Fibroblast of lung (primary cell): Measurements from ENCODE around the gene AKNA.

Experiments
- CTCF ChIP-seq, 2 donors: IDR thresholded peaks in 1 of 2; conservative IDR thresholded peaks in 1 of 2; 1 replicate in 1 of 2; 2 replicates in 1 of 2; pipeline ENCODE4 v1.5.1; 2011 to 2012; ENCODE audit warnings: low read length in 2 of 2, control low read depth in 1 of 2, inconsistent platforms in 1 of 2, low read depth in 1 of 2, mild to moderate bottlenecking in 1 of 2
- EZH2 ChIP-seq: IDR thresholded peaks from 2 replicates; pipeline ENCODE4 v1.5.1; 2012; ENCODE audit warnings: low read length, control low read depth, mild to moderate bottlenecking; ENCODE audit errors: missing control alignments

DNA sequence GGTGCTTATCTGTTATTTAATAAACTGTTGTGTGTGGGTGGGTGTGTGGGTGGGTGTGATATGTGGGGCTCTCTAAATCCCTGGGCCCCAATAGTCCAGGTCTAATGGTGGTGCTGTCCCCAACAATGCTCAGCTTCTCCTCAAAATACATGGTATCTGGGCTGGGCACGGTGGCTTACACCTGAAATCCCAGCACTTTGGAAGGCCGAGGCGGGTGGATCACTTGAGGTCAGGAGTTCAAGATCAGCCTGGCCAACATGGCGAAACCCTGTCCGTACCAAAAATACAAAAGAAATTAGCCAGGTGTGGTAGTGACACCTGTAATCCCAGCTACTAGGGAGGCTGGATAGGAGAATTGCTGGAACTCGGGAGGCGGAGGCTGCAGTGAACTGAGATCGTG lies 69.4 kb downstream of the AKNA start:
- TF ChIP-seq CTCF (conservative IDR thresholded peaks at IDR 0.05 in 1 of 2, IDR thresholded peaks at IDR 0.05 in 1 of 2; ENCODE audit: low read depth in 1 of 2, low read length in 2 of 2) (no peak), EZH2 (no peak)
